Fibroblast of skin of right biceps (primary cell): ENCODE data around the gene GKN2.
A peak's percentile ranks its signal among the peaks of the same experiment; 100 is the strongest.
"Not testable (repeated sequence)": the region's sequence is repeated elsewhere in the genome, so short reads cannot be mapped to it uniquely, and the experiment has no call there.

Experiments used
- DNase-seq: peaks from one replicate; pipeline ENCODE4 v3.0.0-alpha.2; 2013

Gene GKN2

GRCh38 chr2:68917034-68917718 lies 35.5 kb downstream of the GKN2 start:
- DNase-seq, result no peak

GRCh38 chr2:68916226-68916625 lies 36.5 kb downstream of the GKN2 start:
- DNase-seq, result no peak

- DNase-seq, result no peak
Observed at GRCh38 chr2:68915393-68915792, 37.3 kb downstream of the GKN2 start.

GRCh38 chr2:68913359-68913758 lies 39.3 kb downstream of the GKN2 start:
- DNase-seq, result no peak

GRCh38 chr2:68912732-68913131 lies 40.0 kb downstream of the GKN2 start:
- DNase-seq, result no peak

GRCh38 chr2:68912111-68912510 lies 40.6 kb downstream of the GKN2 start:
- no peak for DNase-seq

- no peak for DNase-seq
Observed at GRCh38 chr2:68911709-68912108, 41.0 kb downstream of the GKN2 start.

- no peak for DNase-seq
Observed at GRCh38 chr2:68911246-68911645, 41.4 kb downstream of the GKN2 start.

- DNase-seq, result peak; percentile 63
Observed at GRCh38 chr2:68909793-68910674, 42.7 kb downstream of the GKN2 start.

- peak; percentile 43 for DNase-seq
Observed at GRCh38 chr2:68908392-68908970, 44.2 kb downstream of the GKN2 start.

GRCh38 chr2:68907920-68908253 lies 44.8 kb downstream of the GKN2 start:
- DNase-seq, result no peak

- no peak for DNase-seq
Observed at GRCh38 chr2:68907232-68907919, 45.3 kb downstream of the GKN2 start.

GRCh38 chr2:68906716-68907115 lies 46.0 kb downstream of the GKN2 start:
- no peak for DNase-seq

- DNase-seq, result peak; percentile 17
Observed at GRCh38 chr2:68905116-68905515, 47.6 kb downstream of the GKN2 start.

- DNase-seq, result no peak
Observed at GRCh38 chr2:68901561-68901960, 51.1 kb downstream of the GKN2 start.

- DNase-seq, result peak; percentile 16
Observed at GRCh38 chr2:68901199-68901514, 51.5 kb downstream of the GKN2 start.

GRCh38 chr2:68900496-68901198 lies 52.0 kb downstream of the GKN2 start:
- no peak for DNase-seq

GRCh38 chr2:68895981-68896380 lies 56.7 kb downstream of the GKN2 start:
- DNase-seq, result not testable (repeated sequence)
